HG03066 (cell line): Measurements from ENCODE around the gene DNAAF2.
"Not testable (repeated sequence)": the region's sequence is repeated elsewhere in the genome, so short reads cannot be mapped to it uniquely, and the experiment has no call there.

Source experiments
- ATAC-seq: cut with Tn5 transposase; IDR thresholded peaks from one replicate; pipeline ENCODE4 v1.9.1; 2021; ENCODE audit warnings: low read depth; ENCODE audit not compliant: unreplicated experiment

The DNAAF2 gene

DNA sequence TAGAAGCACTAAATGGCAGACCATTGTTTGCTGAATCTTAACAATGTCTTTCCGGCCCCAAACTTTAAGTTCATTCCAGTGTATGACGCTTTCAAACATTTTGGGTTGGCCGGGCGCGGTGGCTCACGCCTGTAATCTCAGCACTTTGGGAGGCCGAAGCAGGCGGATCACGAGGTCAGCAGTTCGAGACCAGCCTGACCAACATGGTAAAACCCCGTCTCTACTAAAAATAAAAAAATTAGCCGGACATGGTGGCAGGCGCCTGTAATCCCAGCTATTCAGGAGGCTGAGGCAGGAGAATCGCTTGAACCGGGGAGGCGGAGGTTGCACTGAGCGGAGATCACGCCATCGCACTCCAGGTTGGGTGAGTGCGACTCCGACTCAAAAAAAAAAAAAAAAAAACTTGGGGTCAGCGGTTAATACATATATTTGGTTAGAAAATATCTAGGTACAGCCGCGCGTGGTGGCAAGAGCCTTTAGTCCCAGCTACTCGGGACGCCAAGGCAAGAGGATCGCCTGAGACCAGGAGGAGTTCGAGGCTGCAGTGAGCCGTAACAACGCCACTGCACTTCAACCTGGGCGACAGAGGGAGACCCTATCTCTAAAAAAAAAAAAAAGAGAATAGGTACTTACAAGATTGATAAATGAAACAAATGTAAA is 49.9 kb downstream of the DNAAF2 start:
- not testable (repeated sequence) for ATAC-seq

DNA sequence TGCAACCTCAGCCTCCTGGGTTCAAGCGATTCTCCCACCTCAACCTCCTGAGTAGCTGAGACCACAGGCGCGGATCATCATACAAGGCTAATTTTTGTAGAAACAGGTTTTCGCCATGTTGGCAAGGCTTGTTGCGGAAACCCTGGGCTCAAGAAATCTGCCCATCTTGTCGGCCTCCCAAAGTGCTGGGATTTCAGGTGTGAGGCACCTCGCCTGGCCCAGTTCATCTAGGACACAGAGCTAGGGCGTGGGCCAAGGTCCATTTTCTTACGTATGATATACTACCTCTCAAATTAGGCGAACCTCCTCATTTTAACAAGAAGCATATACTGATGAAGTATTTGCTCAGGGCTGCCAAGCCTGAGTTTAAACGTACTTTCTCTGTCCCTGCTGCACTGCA is 51.0 kb downstream of the DNAAF2 start:
- no peak for ATAC-seq

DNA sequence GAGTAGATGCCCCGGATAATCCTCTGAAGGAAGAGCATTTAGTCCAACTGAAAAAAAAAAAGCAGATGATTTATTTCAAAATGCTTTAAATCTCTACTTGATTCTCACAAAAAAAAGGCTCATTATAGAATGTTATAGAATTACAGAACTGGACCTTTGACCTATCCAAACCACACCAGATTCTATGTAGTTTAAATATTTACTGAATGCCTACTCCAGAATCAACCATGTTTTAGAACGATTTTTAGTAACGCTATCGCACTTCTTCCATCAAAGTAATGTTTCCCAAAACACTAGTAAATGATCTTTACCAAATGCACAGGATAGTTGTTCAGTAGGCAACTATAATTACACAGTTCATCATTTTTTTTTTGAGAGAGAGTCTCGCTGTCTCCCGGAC is 51.4 kb downstream of the DNAAF2 start:
- no peak for ATAC-seq

DNA sequence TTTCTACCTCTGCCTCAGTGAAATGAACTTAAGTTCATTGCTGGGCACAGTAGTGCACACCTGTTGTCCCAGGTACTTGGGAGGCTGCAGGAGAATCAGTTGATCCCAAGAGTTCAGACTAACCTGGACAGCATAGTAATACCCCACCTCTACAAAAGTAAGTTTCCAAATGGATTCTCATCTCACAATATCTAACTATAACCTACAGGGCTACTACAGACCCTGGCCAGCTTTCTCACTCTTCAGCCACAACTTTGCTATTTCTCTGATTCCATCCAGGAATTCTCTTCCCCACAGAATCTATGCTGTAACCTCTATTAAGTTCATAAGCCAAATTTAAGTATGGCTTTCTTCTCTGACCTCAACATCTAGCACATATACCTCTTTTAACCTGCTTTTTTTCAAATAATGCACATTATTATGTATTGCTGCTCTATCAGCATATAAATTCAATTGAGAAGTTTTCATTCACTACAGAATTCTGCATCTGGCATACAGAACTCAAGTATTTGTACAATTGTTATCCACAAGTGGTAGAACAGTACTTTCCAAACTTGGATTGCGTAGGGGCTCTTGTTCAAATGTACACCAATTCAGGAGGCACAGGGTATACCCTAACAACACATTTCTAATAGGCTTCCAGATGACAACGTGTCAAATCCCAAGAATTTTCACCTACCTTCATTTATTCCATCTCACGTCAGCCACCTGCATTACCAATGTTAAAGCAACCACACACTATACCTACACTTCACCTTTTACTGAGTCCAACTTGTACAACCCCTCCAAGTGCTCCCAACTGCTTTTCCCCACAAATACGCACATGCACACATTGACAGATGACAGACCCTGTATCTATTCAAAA is 52.7 kb downstream of the DNAAF2 start:
- ATAC-seq, result no peak

DNA sequence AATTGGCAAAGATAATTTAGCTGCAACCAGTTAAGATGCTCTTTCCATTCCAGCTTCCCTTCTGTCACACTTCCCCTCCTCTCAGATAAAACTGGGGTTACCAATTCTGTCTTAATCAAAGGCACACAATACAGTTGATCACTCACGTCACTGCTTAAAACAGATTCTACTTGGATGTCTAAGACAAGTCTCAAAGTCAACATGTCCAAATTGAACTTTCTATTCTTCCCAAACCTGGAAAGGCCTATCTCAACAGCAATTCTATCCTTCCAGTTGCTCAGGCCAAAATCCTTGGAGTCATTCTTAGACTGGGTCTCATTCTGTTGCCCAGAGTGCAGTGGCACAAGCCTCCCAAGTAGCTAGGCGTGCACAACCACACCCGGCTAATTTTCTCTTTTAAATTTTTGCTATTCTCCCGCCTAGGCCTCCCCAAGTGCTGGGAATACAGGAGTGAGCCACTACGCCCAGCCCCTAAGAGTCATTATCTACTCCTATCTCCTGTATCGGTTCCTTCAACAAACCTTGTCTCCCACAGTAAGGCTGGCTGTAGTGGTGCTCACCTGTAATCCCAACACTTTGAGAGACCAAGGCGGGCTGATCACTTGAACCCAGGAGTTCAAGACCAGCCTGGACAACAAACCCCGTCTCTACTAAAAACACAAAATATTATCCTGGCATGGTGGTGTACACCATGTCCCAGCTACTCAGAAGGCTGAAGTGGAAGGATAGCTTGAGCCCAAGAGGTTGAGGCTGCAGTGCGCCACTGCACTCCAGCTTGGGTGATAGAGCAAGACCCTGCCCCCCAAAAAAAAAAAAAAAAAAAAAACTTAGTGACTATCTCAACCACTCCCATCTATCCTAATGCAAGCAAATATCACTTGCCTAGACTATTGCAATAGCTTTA is 53.6 kb downstream of the DNAAF2 start:
- ATAC-seq, result no peak

DNA sequence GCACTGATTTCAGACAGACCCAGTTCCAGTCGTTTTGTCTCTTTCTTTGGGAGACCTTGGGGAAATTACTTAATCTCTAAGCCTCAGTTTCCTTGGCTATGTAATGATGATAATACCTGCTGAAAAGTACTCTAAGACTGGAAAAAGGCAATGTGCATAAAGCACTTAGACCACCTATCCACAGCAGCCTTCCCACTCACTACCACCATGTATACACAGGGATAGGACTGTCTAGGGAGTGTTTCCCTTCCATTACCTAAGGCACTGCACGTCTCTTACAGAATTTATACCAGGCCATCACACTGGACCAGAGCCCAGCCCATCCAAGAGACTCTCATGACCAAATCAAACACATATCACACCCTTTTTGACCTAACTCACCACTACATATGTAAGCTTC is 55.2 kb downstream of the DNAAF2 start:
- no peak for ATAC-seq

DNA sequence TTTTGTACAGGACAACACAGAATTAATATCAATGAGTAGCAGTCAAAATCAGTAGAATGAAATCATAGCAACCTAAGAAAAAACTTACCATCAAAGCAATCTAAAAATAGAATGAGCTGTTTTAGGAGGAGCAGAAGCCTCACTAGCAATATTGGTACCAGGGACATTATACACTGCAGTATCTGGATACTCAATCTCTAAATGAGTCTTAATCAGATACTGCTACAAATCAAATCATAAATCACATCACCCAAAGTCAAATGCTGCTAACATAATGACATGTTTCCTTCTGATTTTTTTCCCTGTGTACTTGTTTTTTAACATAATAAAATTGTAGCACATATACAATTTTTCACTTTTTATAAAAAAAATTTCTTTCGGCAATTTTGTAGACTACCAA is 56.9 kb downstream of the DNAAF2 start:
- no peak for ATAC-seq
